ENCODE results near the gene SLC35F3.

DNA sequence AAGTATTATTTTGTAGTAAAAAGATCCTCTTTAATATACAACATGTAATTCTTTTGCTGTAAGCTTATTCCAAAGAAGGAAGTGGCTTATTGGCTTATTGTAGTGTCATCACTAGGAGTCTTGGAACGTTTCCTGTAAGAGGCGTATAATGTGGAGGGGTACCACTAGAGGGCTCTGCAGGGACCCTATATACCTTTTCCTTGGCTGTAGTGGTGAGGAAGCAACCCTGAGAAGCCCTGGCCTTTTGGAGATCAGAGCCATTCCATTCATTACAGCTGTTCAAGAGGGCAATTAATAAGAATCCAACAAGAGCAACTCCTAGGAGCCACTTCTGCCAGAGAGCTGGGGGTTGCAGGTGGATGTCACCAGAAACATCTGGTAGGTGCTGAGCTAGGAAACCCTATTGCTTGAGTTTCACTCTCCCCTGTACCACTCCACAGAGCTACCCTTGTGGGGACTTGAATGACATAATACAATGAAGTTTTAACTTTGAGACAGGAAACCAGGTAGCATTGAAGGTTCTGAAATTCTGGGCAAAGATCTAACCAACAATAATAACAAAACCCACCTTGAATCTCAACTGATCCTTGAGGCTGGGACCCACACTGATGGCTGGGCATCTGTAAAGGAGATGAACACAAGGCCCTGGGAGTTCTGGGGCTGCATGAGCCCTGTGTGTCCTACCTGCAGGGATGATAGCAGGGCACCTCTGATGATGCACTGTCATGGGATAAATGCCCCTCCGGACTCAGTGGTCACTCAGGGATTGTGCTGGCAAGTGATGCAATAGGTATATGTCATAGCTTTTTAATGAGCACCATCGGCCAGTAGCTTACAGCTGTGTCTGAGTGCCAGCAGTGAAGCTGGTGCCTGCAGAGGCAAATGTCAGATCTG is 308.5 kb downstream of the SLC35F3 start:
- no peak for TF ChIP-seq POLR2AphosphoS5 (IDR thresholded peaks at IDR 0.05; ENCODE audit: low read depth, low read length)
- TF ChIP-seq TAF1 (IDR thresholded peaks at IDR 0.05; ENCODE audit: borderline replicate concordance, insufficient read depth, low read length) = no peak

All from PFSK-1 (cell line).